SK-N-SH (cell line): ENCODE results near the gene FABP6. TPM values are rescaled to one million over a fixed set of nuclear protein-coding genes. Genes with fewer than 3 reads are reported as not detected.

ENCODE experiments used
- CTCF ChIA-PET: fragments of 300-600, 350-600 bp; formaldehyde crosslinking; extraction: SDS; loops from one replicate; lab custom pipeline; 2021; lab: Yijun Ruan, JAX
- POLR2A ChIA-PET: fragments of 350-600 bp; sonication (Branson Sonifier 250); formaldehyde crosslinking; extraction: SDS; loops from one replicate; lab custom pipeline; 2020; ENCODE audit warnings: antibody characterized with exemption, inconsistent platforms; lab: Yijun Ruan, JAX
- DNase-seq: peaks from one replicate; pipeline ENCODE4 v3.0.0; 2012
- H2AFZ ChIP-seq: fragments of 200-600 bp; sonication (generic); 2 replicates; pipeline ENCODE4 v1.8.1; 2016; ENCODE audit warnings: antibody characterized with exemption, mild to moderate bottlenecking, low read depth
- H3F3A ChIP-seq: fragments of 200-600 bp; sonication (generic); replicated peaks from 2 replicates; pipeline ENCODE3; 2016; ENCODE audit warnings: antibody characterized with exemption, mild to moderate bottlenecking; ENCODE audit not compliant: insufficient read depth
- H3K27ac ChIP-seq, 2 experiments: fragments of 200-500 bp in 1 of 2; fragments of 200-600 bp in 1 of 2; sonication (Bioruptor generic) in 1 of 2; sonication (generic), shearing (Covaris generic) in 1 of 2; 2 replicates each; pipeline versions ENCODE4 v1.5.1 to v1.6.1; 2014 to 2016; ENCODE audit warnings: low read depth in 2 of 2, inconsistent platforms in 1 of 2, low read length in 1 of 2, mild to moderate bottlenecking in 1 of 2, mixed read lengths in 1 of 2
- H3K27me3 ChIP-seq: fragments of 200-600 bp; sonication (generic), shearing (Covaris generic); 2 replicates; pipeline ENCODE4 v1.6.1; 2016; ENCODE audit warnings: mixed run types; ENCODE audit not compliant: insufficient read depth
- H3K36me3 ChIP-seq, 2 experiments: fragments of 200-500 bp in 1 of 2; fragments of 200-600 bp in 1 of 2; sonication (Bioruptor generic) in 1 of 2; sonication (generic) in 1 of 2; replicated peaks in 1 of 2; 2 replicates each; pipeline versions ENCODE3 to v1.5.1; 2014 to 2016; ENCODE audit warnings: low read length in 1 of 2, mild to moderate bottlenecking in 1 of 2; ENCODE audit not compliant: insufficient read depth in 2 of 2, control insufficient read depth in 1 of 2
- H3K4me1 ChIP-seq, 2 experiments: fragments of 200-500 bp in 1 of 2; fragments of 200-600 bp in 1 of 2; sonication (Bioruptor generic) in 1 of 2; sonication (generic), shearing (Covaris generic) in 1 of 2; 2 replicates each; pipeline versions ENCODE4 v1.5.1 to v1.6.1; 2014 to 2016; ENCODE audit warnings: low read depth in 1 of 2, low read length in 1 of 2, mixed run types in 1 of 2; ENCODE audit not compliant: insufficient read depth in 2 of 2, control insufficient read depth in 1 of 2
- H3K4me2 ChIP-seq: fragments of 200-600 bp; sonication (generic), shearing (Covaris generic); 2 replicates; pipeline ENCODE4 v1.6.1; 2017; ENCODE audit warnings: mixed run types
- H3K4me3 ChIP-seq, 2 experiments: fragments of 200-500 bp in 1 of 2; fragments of 200-600 bp in 1 of 2; sonication (Bioruptor generic) in 1 of 2; sonication (generic), shearing (Covaris generic) in 1 of 2; 2 replicates each; pipeline versions ENCODE4 v1.5.1 to v1.8.1; 2014 to 2016; ENCODE audit warnings: low read depth in 2 of 2, inconsistent platforms in 1 of 2, low read length in 1 of 2, mild to moderate bottlenecking in 1 of 2, mixed read lengths in 1 of 2, moderate library complexity in 1 of 2
- H3K79me2 ChIP-seq: fragments of 200-600 bp; sonication (generic); 2 replicates; pipeline ENCODE4 v1.8.1; 2017; ENCODE audit warnings: mild to moderate bottlenecking; ENCODE audit not compliant: insufficient read depth
- H3K9ac ChIP-seq: fragments of 200-600 bp; sonication (generic); 2 replicates; pipeline ENCODE4 v1.6.1; 2017; ENCODE audit warnings: mixed run types
- H3K9me2 ChIP-seq: fragments of 200-600 bp; sonication (generic); 2 replicates; pipeline ENCODE4 v1.6.1; 2017; ENCODE audit warnings: mixed run types
- H3K9me3 ChIP-seq: fragments of 200-600 bp; sonication (generic); 2 replicates; pipeline ENCODE4 v1.6.1; 2017; ENCODE audit warnings: mixed run types, mild to moderate bottlenecking, moderate library complexity
- H4K20me1 ChIP-seq: fragments of 200-600 bp; sonication (generic); 2 replicates; pipeline ENCODE4 v1.6.1; 2017; ENCODE audit warnings: mild to moderate bottlenecking, mixed run types; ENCODE audit not compliant: insufficient read depth
- CTCF ChIP-seq: fragments of 200-600 bp; sonication (generic); IDR thresholded peaks from 2 replicates; pipeline ENCODE4 v1.6.1; 2017; ENCODE audit warnings: antibody characterized with exemption, mild to moderate bottlenecking, moderate library complexity
- GATA2 ChIP-seq: sonication (generic); formaldehyde crosslinking; IDR thresholded peaks from 2 replicates; pipeline ENCODE4 v1.5.0; 2020; ENCODE audit warnings: mild to moderate bottlenecking, missing genetic modification reagents
- IRF3 ChIP-seq: fragments of 150-350 bp; IDR thresholded peaks from 2 replicates; pipeline ENCODE4 v1.6.1; 2016; ENCODE audit warnings: mild to moderate bottlenecking, low read depth, low read length
- MAX ChIP-seq: IDR thresholded peaks from 2 replicates; pipeline ENCODE4 v1.4.0; 2012; ENCODE audit warnings: low read depth
- NRF1 ChIP-seq: IDR thresholded peaks from 2 replicates; pipeline ENCODE4 v1.6.1; 2012; ENCODE audit warnings: low read depth, mild to moderate bottlenecking, low read length
- POLR2AphosphoS5 ChIP-seq: IDR thresholded peaks from 2 replicates; pipeline ENCODE4 v1.6.1; 2012; ENCODE audit warnings: low read depth, low read length
- RAD21 ChIP-seq: IDR thresholded peaks from 2 replicates; pipeline ENCODE4 v1.6.1; 2012; ENCODE audit warnings: mild to moderate bottlenecking, low read length
- REST ChIP-seq: IDR thresholded peaks from 2 replicates; pipeline ENCODE4 v1.6.1; 2012; ENCODE audit warnings: mild to moderate bottlenecking, low read depth, low read length, moderate library complexity
- SMC3 ChIP-seq: IDR thresholded peaks from 2 replicates; pipeline ENCODE4 v1.6.1; 2012; ENCODE audit warnings: low read depth, low read length, improper control_type of control experiment
- TAF1 ChIP-seq: IDR thresholded peaks from 2 replicates; pipeline ENCODE4 v1.6.1; 2012; ENCODE audit warnings: low read depth, mild to moderate bottlenecking, low read length, moderate library complexity, borderline replicate concordance
- USF2 ChIP-seq: fragments of 150-350 bp; IDR thresholded peaks from 2 replicates; pipeline ENCODE4 v1.6.1; 2017; ENCODE audit warnings: antibody characterized with exemption, low read length, low read depth, borderline replicate concordance
- WGBS: methylation state at CpG from one replicate; pipeline ENCODE4 v1.1.6; 2017; ENCODE audit warnings: low lambda C conversion rate; 5-methylcytosine and 5-hydroxymethylcytosine counted together
- polyA plus RNA-seq, 3 experiments: library from polyadenylated mRNA; depleted of rRNA; stranded (reverse); fragments of >200 nt; gene quantifications; 2 replicates each; pipeline ENCODE4 v1.2.3, GENCODE V29; 2012

Gene FABP6
- polyA plus RNA-seq, 1 of the 3 experiments (the other 2 are of a cell fraction): 1.1 TPM

- H3F3A ChIP-seq: no peaks in the 10 kb centered on the region
- H3K4me3 ChIP-seq: peak overlapping the region; percentile 10 to 49; a peak in 3 of 4 replicates
- ChIA-PET POLR2A (no interaction called here), CTCF (interaction anchor here (0.6 to 7.7 kb wide), 26 partner anchors 9 to 192 kb away, joined by 3 to 90 read pairs (median 4); partner anchors contain the start of gene CCNJL)
- peak overlapping the region; percentile 51; the same call in 1 of the 2 replicates for H3K4me2 ChIP-seq
- peak overlapping the region; percentile 28 for H3K9ac ChIP-seq
- H3K27me3 ChIP-seq: no peaks in the 10 kb centered on the region
- WGBS: 13% methylated on average over 14 of the region's 30 CpGs
- peaks cover 0 to 17% of the 10 kb centered on the region in 2 experiments; a peak in 2 of 4 replicates for H3K4me1 ChIP-seq
- no peaks in the 10 kb centered on the region for H3K36me3 ChIP-seq
- H2AFZ ChIP-seq: peak overlapping the region; percentile 99
- no peak overlapping the region; a peak in 1 of 4 replicates for H3K27ac ChIP-seq
- no peaks in the 10 kb centered on the region for H3K9me3 ChIP-seq
- H3K9me2 ChIP-seq: no peaks in the 10 kb centered on the region
- peak; percentile 97 for DNase-seq
- H4K20me1 ChIP-seq: no peaks in the 10 kb centered on the region
- no peaks in the 10 kb centered on the region for H3K79me2 ChIP-seq
- 0 out of 2 replicates have a peak, but pooled peaks have one; percentile 10 for TF ChIP-seq NRF1
- TF ChIP-seq REST: no peak
- TF ChIP-seq IRF3: no peak
- peak; percentile 97 for TF ChIP-seq CTCF
- no peak for TF ChIP-seq POLR2AphosphoS5
- no peak for TF ChIP-seq GATA2 (CRISPR knock-in tag)
- TF ChIP-seq USF2: no peak
- TF ChIP-seq SMC3: peak; percentile 91
- peak; percentile 41; the same call in 1 of the 2 replicates for TF ChIP-seq TAF1
- peak; percentile 81 for TF ChIP-seq RAD21
- TF ChIP-seq MAX: 0 out of 2 replicates have a peak, but pooled peaks have one; percentile 17
- TF ChIP-seq, all 33 proteins: peak for 6
Observed at GRCh38 chr5:160199410-160199911, 29.8 kb upstream of the FABP6 start.
